ENCODE results near the gene GXYLT1.

GXYLT1 gene

GRCh38 chr12:42161529-42161928 lies 16.9 kb upstream of the GXYLT1 start:
- no peak overlapping the region for H3K27ac ChIP-seq (ENCODE audit: low read depth, low read length)

GRCh38 chr12:42156232-42156631 lies 11.6 kb upstream of the GXYLT1 start:
- Histone ChIP-seq H3K27ac (ENCODE audit: low read depth, low read length) (no peak overlapping the region), H3K9me3 (ENCODE audit: control insufficient read depth, insufficient read depth, low read length) (no peaks in the 10 kb centered on the region), H3K36me3 (ENCODE audit: control insufficient read depth, low read length) (peaks cover 19% of the 10 kb centered on the region), H3K27me3 (ENCODE audit: control insufficient read depth, low read length) (no peaks in the 10 kb centered on the region), H3K4me2 (ENCODE audit: low read length) (no peak overlapping the region), H3K9me2 (replicated peaks; ENCODE audit: control insufficient read depth, low read length) (no peaks in the 10 kb centered on the region), H4K20me1 (ENCODE audit: control insufficient read depth, insufficient read depth, low read depth, low read length) (no peaks in the 10 kb centered on the region), H3K4me1 (ENCODE audit: control insufficient read depth, low read length) (no peaks in the 10 kb centered on the region), H3K4me3 (ENCODE audit: low read length) (no peak overlapping the region), H3K79me2 (ENCODE audit: control insufficient read depth, low read length) (no peaks in the 10 kb centered on the region), H3F3A (ENCODE audit: control insufficient read depth, insufficient read depth) (no peaks in the 10 kb centered on the region; the same call in 1 of the 2 replicates)
- no peak for TF ChIP-seq EZH2phosphoT487 (IDR thresholded peaks at IDR 0.05; ENCODE audit: borderline replicate concordance, low read length)
- TF ChIP-seq, protein P1, sequence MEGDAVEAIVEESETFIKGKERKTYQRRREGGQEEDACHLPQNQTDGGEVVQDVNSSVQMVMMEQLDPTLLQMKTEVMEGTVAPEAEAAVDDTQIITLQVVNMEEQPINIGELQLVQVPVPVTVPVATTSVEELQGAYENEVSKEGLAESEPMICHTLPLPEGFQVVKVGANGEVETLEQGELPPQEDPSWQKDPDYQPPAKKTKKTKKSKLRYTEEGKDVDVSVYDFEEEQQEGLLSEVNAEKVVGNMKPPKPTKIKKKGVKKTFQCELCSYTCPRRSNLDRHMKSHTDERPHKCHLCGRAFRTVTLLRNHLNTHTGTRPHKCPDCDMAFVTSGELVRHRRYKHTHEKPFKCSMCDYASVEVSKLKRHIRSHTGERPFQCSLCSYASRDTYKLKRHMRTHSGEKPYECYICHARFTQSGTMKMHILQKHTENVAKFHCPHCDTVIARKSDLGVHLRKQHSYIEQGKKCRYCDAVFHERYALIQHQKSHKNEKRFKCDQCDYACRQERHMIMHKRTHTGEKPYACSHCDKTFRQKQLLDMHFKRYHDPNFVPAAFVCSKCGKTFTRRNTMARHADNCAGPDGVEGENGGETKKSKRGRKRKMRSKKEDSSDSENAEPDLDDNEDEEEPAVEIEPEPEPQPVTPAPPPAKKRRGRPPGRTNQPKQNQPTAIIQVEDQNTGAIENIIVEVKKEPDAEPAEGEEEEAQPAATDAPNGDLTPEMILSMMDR (IDR thresholded peaks at IDR 0.05; ENCODE audit: low read depth, low read length, poor library complexity, severe bottlenecking), result no peak

More at GRCh38 chr12:42161529-42161928, 16.9 kb upstream of the GXYLT1 start:
- Histone ChIP-seq H3K36me3 (ENCODE audit: control insufficient read depth, low read length) (peaks cover 19% of the 10 kb centered on the region), H3K9me2 (replicated peaks; ENCODE audit: control insufficient read depth, low read length) (no peaks in the 10 kb centered on the region), H3K4me2 (ENCODE audit: low read length) (no peak overlapping the region), H3K27me3 (ENCODE audit: control insufficient read depth, low read length) (no peaks in the 10 kb centered on the region), H3K79me2 (ENCODE audit: control insufficient read depth, low read length) (no peaks in the 10 kb centered on the region), H3K4me1 (ENCODE audit: control insufficient read depth, low read length) (peaks cover 17% of the 10 kb centered on the region), H3F3A (ENCODE audit: control insufficient read depth, insufficient read depth) (no peaks in the 10 kb centered on the region), H3K9me3 (ENCODE audit: control insufficient read depth, insufficient read depth, low read length) (no peaks in the 10 kb centered on the region), H3K4me3 (ENCODE audit: low read length) (no peak overlapping the region), H4K20me1 (ENCODE audit: control insufficient read depth, insufficient read depth, low read depth, low read length) (no peaks in the 10 kb centered on the region)
- TF ChIP-seq, protein P1 (IDR thresholded peaks at IDR 0.05; ENCODE audit: low read depth, low read length, poor library complexity, severe bottlenecking), result no peak
- TF ChIP-seq EZH2phosphoT487 (IDR thresholded peaks at IDR 0.05; ENCODE audit: borderline replicate concordance, low read length), result no peak

- TF ChIP-seq, protein P1 (IDR thresholded peaks at IDR 0.05; ENCODE audit: low read depth, low read length, poor library complexity, severe bottlenecking), result peak; percentile 52
- TF ChIP-seq EZH2phosphoT487 (IDR thresholded peaks at IDR 0.05; ENCODE audit: borderline replicate concordance, low read length), result no peak
- H3K4me1 ChIP-seq (ENCODE audit: control insufficient read depth, low read length), result peaks cover 25% of the 10 kb centered on the region
- no peaks in the 10 kb centered on the region for H3K9me2 ChIP-seq (replicated peaks; ENCODE audit: control insufficient read depth, low read length)
- H3K36me3 ChIP-seq (ENCODE audit: control insufficient read depth, low read length), result no peaks in the 10 kb centered on the region
- H3K27ac ChIP-seq (ENCODE audit: low read depth, low read length), result no peak overlapping the region
- H4K20me1 ChIP-seq (ENCODE audit: control insufficient read depth, insufficient read depth, low read depth, low read length), result peaks cover 7% of the 10 kb centered on the region; the same call in 1 of the 2 replicates
- H3K9me3 ChIP-seq (ENCODE audit: control insufficient read depth, insufficient read depth, low read length), result no peaks in the 10 kb centered on the region
- peak overlapping the region; percentile 82 for H3K4me3 ChIP-seq (ENCODE audit: low read length)
- H3K79me2 ChIP-seq (ENCODE audit: control insufficient read depth, low read length), result peaks cover 35% of the 10 kb centered on the region
- H3K27me3 ChIP-seq (ENCODE audit: control insufficient read depth, low read length), result no peaks in the 10 kb centered on the region
- H3K4me2 ChIP-seq (ENCODE audit: low read length), result peak overlapping the region; percentile 85
- H3F3A ChIP-seq (ENCODE audit: control insufficient read depth, insufficient read depth), result no peaks in the 10 kb centered on the region
Observed at GRCh38 chr12:42145552-42146215, 1.0 kb upstream of the GXYLT1 start.
